Fibroblast of gingiva (primary cell): ENCODE results near the gene PLCL1.
A peak's percentile ranks its signal among the peaks of the same experiment; 100 is the strongest.
"Not testable (repeated sequence)": the region's sequence is repeated elsewhere in the genome, so short reads cannot be mapped to it uniquely, and the experiment has no call there.

Source experiments
- DNase-seq: peaks from one replicate; pipeline ENCODE4 v3.0.0-alpha.2; 2011; ENCODE audit warnings: low read depth

The PLCL1 gene

DNA sequence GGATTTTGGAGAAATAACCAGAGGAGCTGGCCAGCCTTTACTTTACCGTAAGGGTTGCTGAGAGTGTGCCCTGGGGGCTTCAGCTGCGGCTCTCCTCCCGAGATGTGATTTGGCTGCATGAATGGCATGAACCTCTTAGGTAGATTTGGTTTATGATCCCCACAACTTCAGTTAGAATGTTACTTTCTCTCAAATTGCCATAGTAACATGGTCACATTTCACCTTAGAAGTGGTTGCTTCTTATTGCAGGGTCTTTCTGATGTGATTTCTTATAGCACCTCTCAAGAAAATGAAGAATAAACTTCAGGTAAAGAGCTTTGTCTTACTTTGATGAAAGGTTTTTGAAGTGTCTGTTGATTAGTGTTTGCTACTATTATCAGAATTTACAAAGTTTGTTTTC is 5.6 kb downstream of the PLCL1 start:
- no peak for DNase-seq

DNA sequence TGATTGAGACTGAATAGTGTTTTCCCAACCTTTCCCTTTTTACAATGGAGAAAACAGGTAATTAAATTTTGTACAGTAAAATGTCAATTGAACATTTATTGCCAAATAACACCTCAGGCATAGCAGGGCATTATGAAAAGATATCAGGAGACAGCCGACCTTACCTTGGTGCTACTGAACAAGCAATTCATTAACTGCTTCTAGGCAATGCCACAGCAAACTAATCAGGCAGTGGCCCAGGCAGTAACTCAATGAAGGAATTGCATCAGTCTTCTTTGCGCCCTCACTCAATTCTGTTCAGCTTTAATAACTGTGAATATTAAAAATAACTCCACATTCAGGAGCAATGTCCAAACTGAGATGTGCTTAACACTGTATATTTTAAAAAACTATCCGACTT is 6.1 kb downstream of the PLCL1 start:
- no peak for DNase-seq

DNA sequence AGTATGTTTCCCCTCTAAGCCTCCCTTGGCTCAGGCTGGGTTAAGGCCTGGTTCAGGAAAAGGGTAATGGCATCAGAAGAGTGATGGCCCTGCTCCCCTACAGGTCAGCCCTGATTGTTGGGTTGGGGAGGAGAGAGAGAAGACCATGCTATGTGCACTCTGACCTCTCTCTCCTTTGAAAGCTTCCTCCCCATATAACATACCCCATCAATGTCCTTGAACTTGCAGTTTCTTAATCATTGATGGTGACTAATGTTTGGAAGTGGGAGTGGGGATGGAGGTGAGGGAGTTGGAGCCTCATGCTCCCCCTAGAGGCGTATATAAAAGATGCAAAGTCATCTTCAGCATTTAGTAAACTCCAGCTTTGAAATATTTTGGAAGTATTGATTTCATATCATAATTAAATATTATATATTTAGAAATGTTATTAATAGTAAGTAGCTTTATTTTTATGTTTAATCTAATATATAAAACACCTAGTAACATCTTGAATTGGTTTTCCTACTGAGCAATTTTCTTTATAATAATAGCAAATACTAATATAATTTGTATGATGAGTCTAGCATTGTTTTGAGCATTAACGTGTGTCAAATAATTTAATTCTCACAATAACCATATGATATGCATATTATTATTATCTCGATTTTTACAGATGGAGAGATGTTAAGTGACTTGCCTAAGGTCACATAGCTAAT is 8.8 kb downstream of the PLCL1 start:
- peak; percentile 30 for DNase-seq

DNA sequence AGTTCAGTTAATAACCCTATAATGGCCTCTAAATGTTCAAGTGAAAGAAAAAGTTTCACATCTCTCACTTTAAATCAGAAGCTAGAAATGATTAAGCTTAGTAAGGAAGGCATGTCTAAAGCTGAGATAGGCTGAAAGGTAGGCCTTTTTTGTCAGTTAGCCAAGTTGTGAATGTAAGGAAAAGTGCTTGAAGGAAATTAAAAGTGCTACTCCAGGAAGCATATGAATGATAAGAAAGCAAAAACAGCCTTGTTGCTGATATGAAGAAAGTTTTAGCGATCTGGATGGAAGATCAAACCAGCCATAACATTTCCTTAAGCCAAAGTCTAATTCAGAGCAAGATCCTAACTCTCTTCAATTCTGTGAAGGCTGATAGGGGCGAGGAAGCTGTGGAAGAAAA is 10.1 kb downstream of the PLCL1 start:
- DNase-seq: no peak

DNA sequence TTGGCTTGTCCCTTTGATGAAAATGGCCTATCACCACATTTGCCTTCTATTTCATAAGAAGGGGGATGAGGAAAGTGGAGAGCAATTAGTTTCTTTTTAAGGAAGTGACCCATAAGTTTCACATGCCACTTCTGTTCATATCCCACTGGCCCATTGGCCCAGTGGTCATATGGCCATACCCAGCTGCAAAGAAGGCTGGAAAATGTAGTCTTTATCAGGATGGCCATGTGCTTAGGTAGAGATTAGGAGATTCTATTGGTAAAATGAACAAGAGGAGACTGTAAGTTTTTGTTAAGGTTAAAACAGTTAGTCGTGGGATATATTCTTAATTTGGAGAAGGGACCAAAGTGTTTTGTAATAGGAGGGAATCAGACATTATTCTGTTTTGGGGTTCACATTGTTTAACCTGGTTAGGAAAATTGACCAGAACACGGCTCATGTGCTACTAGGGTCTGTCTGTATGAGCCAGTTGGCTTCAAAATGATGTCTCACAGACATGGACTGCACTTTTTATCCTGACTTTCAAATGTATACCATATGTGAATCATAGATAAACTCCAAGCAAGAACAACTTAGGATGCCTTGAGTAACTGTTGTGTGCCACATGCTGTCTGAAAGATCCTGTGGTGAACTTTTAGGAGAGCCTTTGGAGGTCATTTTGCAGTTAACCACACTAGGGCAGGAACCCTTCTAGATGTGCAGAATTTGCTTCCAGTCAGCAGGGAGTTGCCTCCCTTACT is 17.3 kb downstream of the PLCL1 start:
- no peak for DNase-seq

DNA sequence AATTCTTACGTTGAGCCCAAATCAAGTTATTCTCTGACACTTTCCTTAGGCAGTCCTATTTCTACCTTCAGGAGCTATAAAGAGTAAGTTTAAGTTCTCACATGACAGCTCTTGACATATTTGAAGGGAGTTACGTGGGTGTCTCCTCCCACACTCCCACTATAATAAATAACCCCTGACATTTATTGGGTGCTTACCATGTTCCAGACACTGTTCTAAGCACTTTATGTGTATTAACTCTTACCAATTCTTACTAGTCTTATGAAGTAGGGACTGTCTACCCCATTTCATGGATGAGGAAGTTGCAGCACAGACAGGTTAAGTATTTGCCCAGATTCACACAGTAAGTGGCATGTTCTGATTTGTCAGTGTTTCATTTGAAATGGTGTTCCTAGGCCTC is 17.9 kb downstream of the PLCL1 start:
- no peak for DNase-seq

DNA sequence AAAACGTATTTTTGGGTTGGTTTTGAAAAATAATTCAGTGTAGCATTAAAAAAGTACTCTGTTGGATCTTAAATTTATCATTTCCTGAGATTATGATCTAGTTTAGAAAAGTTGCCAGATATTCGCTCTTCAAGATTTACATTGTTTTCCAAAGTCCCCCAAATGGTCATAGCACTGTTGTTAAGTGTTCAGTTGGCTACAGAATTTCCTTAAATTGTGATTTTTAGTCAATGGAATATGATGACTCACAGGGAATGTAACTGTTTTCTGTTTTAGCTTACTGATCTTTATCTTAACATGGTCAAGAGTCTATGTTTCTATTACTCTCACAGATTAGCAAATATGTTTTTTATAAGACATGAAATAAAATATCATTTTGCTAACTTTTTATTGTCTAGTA is 23.2 kb downstream of the PLCL1 start:
- no peak for DNase-seq

DNA sequence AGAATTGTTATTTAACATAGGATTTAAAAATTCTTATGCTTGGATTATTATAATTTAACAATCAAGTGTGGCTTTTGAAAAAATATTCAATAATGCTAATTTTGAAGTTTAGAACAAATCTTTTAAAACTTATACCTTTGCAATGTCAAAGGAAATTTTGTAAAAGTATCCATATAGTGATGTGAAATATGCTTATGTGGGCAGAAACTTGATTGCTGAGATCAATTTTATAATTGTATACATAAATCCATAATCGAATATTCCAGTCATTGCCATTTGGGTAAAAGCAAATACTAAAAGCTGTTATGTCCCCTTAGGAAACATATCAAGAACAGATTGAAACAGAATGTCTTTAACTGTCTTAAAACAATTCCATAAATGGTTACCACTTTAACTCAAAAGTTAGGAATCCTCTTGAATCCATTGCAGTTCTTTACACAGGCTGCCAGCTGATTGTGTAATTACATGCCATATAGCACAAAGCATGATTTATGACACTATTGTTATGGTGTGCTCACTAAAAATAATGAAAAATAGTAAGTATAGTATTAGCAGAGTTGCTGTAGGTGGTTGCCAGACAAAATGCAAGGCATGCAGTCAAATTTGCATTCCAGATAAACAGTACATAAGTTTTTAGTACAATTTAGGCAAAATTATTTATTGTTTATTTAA is 24.2 kb downstream of the PLCL1 start:
- peak; percentile 60 for DNase-seq

DNA sequence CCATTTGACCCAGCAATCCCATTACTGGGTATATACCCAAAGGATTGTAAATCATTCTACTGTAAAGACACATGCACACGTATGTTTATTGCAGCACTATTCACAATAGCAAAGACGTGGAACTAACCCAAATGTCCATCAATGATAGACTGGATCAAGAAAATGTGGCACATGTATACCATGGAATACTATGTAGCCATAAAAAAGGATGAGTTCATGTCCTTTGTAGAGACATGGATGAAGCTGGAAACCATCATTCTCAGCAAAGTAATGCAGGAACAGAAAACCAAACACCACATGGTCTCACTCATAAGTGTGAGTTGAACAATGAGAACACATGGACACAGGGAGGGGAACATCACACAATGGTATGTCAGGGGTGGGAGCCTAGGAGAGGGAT is 30.4 kb downstream of the PLCL1 start:
- not testable (repeated sequence) for DNase-seq

DNA sequence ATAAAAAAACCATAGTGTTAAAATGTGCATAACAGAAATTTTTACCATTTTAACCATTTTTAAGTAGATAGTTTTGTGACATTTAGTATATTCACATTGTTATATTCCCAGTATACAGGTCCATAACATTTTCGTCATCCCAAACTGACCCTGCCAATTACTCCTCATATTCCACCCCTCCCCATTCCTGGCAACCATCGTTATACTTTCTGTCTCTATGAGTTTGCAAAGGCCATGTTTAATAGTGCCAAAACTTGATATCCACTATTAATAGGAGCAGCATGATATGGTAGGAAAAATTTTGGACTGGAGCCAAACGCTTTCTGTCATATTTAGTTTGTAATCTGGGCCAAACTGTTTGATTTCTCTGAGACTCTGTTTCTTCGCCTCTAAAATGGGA is 30.9 kb downstream of the PLCL1 start:
- no peak for DNase-seq

DNA sequence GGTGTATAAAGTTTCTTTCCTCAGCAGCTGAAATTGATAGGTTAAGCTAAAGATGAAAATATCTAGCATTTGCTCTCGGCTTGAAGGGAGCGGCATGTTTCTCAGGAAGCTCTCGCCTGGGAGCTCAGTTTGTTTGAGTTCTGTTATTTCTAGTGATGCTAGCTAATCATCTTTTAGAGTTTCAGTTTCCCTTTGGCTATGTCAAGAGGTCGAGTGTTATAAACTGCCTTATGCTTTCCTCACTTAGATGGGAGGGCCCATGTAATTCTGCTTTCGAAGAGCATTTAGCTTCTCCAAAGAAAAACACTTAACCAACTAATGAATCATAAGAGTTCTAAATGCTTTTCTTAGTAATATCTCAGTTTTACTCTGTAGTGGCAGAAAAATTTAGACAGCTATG is 33.6 kb downstream of the PLCL1 start:
- DNase-seq: peak; percentile 24

DNA sequence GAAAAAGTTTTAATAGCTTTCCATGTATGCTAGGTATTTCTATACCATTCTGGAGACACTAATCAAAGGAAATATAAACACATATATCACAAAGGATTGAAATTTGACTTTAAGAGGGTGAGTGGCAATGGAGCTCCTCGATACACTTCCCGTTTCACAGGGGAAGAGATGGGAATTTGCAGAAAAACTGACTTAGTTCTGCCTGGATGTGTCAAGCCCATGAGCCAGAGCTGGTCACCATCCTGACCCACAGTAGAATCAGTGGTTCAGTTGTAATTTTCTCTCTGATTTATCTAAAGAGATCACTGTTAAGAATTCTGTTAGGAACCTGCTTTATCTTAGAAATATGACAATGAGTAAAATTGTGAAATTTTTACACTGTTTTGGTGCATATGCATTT is 34.2 kb downstream of the PLCL1 start:
- DNase-seq: no peak

DNA sequence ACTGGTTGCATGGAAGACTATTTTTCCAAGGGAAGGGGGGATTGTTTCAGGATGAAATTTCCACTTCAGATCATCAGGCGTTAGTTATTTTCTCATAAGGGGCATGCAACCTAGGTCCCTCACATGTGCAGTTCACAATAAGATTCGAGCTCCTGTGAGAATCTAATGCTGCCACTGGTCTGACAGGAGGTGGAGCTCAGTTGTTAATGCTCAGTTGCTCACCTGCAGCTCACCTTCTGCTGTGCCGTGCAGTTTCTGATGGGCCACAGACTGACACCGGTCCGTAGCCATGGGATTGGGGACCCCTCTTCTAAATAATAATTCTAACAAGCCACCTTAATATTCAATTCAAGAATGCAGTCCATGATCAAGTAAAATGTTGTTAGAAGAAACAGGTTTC is 34.9 kb downstream of the PLCL1 start:
- DNase-seq: no peak

DNA sequence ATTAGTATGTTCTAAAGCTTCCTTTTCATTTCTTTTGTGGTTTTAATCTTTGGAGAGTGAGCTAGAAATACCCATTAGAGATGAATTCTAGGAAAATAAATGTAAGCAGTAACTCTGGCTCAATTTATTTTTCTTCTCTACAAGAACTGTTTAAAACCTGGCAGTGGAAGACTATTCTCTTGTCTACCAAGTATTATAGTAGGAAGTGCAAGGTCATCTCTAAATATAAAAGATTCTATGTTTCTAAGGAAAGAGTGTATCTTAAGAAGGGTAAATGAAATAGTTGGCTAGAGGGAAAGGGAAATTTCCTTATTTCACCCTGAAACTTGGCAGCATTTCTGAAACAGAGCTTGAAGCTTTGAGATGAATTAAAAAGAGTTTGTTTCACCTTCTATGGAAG is 35.5 kb downstream of the PLCL1 start:
- DNase-seq: no peak

DNA sequence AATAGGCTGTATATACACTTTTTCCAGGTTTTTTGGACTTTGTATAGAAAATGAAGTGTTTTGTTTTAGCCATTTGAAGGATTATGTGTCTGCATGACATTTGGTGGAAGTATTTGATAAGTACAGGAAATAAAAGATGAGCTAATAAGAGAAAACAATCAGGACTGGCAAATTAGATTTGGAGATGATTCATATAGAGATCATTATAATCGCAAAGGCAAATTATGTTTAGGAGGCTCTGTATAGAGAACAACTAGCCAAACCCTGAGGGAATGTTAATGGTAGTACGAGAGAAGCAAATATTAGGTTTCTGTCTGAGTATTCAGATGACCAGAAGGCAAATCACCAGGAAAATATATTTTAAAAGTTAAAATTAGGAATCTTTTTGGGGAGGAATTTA is 41.7 kb downstream of the PLCL1 start:
- no peak for DNase-seq

DNA sequence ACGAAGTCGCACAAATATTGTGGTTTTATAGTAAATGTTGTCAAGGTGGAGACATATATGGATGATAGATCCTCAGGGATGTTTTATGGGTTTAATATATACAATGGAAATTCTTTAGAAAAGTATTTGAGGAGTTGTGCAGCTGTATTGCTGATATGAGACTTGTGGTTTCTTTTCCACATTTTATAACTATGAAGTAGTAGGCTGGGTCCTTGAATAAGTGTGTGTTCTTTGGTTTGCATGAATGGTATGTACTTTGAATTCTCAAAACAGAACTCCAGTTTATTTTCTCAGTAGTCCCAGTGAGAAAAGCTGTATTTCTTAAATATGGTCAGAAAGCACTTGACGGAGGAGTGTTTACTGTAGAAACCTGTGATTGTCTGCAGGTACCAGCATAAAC is 42.4 kb downstream of the PLCL1 start:
- no peak for DNase-seq

DNA sequence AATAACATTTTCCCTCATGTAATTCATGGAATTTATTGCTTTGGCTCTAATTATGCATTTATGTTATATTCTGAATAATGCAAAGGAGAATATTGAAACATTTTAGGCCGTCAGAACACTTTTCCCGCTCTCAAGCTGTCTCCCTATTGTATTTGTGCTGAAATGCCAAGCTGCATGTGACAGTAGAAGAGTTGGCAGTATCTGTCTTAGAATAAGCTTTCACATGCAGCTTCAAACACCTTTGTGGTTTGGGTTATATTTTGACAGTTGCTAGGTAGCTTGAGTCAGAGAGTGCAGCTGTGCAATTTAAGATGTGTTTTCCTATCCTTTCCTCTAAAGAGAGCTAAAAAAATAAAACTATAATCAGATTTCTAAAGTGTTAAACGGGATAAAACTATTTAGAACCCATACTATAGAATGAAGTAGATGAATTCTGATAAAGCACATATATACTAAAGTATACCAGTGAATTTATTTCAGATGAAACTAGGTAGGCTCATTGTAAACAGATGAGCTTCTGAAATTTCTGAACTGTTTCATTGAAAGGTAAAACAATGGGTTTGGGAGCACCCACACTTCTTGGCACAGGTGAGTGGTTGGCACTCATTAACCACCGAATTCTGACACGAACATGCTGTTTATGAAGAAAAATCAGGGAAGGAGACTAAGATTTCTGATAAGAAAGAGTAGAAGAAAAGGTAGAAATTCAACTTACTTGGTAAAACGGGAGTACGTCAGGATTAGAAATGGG is 43.4 kb downstream of the PLCL1 start:
- DNase-seq: no peak

DNA sequence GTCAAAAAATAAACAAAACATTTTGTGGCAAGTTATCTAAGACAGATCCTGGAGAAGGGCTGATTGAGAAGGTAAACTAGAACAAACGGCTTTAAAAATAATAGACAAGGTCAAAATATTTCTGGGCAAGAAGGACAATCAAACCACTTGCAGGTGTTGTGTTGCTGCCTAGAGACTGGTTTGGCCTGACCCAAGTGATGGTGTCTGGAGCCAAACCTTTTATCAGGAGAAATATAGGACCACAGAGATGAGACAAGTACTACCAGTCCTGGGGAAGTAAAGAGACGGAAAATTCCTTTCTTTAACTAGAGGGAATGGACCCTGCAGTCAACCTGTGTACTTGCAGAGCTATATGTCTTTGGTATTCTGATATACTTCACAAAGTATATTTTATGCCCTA is 44.2 kb downstream of the PLCL1 start:
- DNase-seq: no peak

DNA sequence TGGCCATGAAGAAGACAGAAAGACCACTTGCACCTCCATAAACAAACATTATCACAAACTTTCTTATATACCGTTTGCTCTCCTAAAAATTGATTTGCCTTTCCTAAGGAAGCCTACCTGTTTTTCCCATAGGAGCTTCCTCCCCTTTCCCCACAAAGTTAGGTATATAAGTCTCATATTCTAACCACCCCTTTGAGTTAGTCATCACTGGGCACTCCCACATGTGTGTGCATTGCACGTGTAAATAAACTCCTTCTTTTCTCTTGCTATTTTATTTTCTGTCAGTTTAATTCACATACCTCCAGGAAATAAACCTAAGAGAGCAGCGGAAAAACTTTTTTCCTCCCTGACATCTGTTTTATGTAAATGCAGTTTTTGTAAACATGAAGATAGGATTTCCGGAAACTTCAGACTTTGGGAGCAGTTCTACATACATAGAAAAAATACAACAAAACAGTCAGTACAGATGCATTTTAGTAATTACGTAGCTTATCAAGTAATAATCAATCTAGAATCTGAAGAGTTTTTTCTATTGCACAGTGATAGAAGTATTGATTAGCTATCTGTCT is 46.6 kb downstream of the PLCL1 start:
- peak; percentile 13 for DNase-seq

DNA sequence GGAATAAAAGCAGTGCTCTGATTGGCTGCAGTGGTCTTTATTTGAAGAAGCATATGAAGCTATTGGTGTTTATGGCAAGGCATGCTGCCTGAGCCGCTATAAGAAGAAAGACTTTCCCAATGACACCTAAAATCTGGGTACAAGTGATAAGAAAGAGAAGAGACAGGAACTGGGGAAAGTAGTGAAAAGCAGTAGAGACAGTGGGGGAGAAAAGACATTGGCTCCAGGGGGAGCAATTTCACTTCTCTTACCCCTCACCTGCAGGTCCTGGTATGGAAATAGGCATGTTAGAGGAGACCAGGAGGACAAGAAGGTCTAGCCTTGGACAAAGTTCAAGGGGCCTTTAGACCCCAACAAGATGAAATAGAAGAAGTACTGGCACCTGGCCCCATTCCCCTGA is 47.1 kb downstream of the PLCL1 start:
- DNase-seq: no peak

DNA sequence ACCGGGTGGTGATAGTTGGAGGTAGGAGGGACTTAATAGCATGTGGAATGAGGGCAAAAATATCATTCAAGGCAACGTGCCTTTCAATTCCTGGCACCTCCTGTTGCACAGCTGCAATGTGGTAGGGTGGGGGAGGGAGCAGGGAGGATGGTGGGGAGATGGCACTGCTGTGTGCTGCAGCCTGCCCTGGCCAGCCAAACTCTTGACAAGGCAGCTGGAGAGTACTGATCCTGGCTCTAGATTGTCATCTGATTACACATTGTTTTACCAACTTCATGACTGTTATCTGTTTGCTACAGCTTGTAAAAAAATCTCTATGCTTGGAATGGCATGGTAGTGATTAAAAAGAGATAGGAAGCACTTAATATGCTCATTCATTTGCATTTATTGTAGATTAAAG is 47.7 kb downstream of the PLCL1 start:
- DNase-seq: no peak

DNA sequence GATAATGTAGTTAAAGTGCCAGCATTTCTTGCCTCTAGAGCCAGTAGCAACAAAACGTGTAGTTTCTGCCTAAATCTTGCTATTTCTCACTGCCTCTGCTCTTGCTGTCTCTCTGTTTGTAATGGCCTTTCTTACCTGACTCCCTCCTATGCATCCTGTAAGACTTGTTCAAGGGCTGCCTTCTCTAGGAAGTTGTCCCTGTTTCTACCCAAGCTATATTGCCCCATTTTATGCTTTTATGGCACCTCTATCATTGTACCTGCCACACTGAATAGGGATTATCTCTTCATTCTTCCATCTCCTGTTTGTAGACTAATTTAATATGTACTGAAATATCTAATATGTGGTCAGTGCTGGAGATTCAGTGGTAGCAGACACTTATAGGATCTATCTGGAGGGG is 49.2 kb downstream of the PLCL1 start:
- DNase-seq: no peak
